Endothelial cell of umbilical vein (primary cell): ENCODE measurements around the gene RARS1. TPM values are rescaled to one million over a fixed set of nuclear protein-coding genes. Genes with fewer than 3 reads are reported as not detected.

Source experiments
- BruUV-seq: library from RNA; stranded (reverse); fragments of 400-500 nt; replicated peaks from 2 replicates; lab custom pipeline; 2021; lab: Mats Ljungman, UMichigan
- CTCF ChIA-PET: fragments of 300-600, 350-600 bp; sonication (Branson Sonifier 250); formaldehyde crosslinking; loops from one replicate; lab custom pipeline; 2021; ENCODE audit warnings: antibody characterized with exemption, inconsistent platforms; lab: Charles Lee
- POLR2A ChIA-PET: fragments of 300-600, 350-600 bp; sonication (Branson Sonifier 250); formaldehyde crosslinking; loops from one replicate; lab custom pipeline; 2021; ENCODE audit warnings: antibody characterized with exemption, inconsistent platforms; lab: Charles Lee
- DNase-seq: peaks from one replicate; pipeline ENCODE4 v3.0.0-alpha.2; 2011; ENCODE audit warnings: low read depth, low spot score
- FAIRE-seq: peaks from 2 replicates; lab custom pipeline; 2011; peaks lifted over from hg19 to GRCh38; lab: Jason Lieb, UNC
- H2AFZ ChIP-seq: 2 replicates; pipeline ENCODE4 v1.6.0; 2012; ENCODE audit warnings: low read depth, low read length, control low read depth, inconsistent platforms
- H3K27ac ChIP-seq: 2 replicates; pipeline ENCODE4 v1.5.1; 2011; ENCODE audit warnings: low read depth, mild to moderate bottlenecking, control low read depth, low read length, moderate library complexity; ENCODE audit not compliant: insufficient read depth
- H3K27me3 ChIP-seq, 2 experiments: 2 replicates each; pipeline versions ENCODE4 v1.6.0 to v1.6.1; 2011; ENCODE audit warnings: low read length in 2 of 2, mixed read lengths in 1 of 2; ENCODE audit not compliant: control insufficient read depth in 2 of 2, insufficient read depth in 2 of 2
- H3K36me3 ChIP-seq, 2 experiments: 2 replicates in 1 of 2; 3 replicates in 1 of 2; pipeline ENCODE4 v1.5.1; 2011; ENCODE audit warnings: low read length in 2 of 2, mild to moderate bottlenecking in 1 of 2, moderate library complexity in 1 of 2; ENCODE audit not compliant: control insufficient read depth in 2 of 2, insufficient read depth in 2 of 2; ENCODE audit errors: extremely low read depth in 1 of 2
- H3K4me1 ChIP-seq: 3 replicates; pipeline ENCODE4 v1.5.1; 2011; ENCODE audit warnings: mild to moderate bottlenecking, low read length; ENCODE audit not compliant: control insufficient read depth, insufficient read depth; ENCODE audit errors: extremely low read depth
- H3K4me2 ChIP-seq: 2 replicates; pipeline ENCODE4 v1.6.1; 2011; ENCODE audit warnings: low read length, control low read depth, mixed read lengths; ENCODE audit not compliant: insufficient read depth
- H3K4me3 ChIP-seq, 3 experiments: fragments of 200-600 bp in 1 of 3; sonication (generic), shearing (Covaris generic) in 1 of 3; replicated peaks in 1 of 3; 2 replicates each; pipeline ENCODE4 v1.5.1; 2011 to 2016; ENCODE audit warnings: control low read depth in 3 of 3, low read length in 3 of 3, mild to moderate bottlenecking in 2 of 3, inconsistent platforms in 1 of 3, low read depth in 1 of 3, moderate library complexity in 1 of 3; ENCODE audit not compliant: insufficient read depth in 1 of 3
- H3K79me2 ChIP-seq: 2 replicates; pipeline ENCODE4 v1.6.0; 2012; ENCODE audit warnings: low read length, inconsistent platforms; ENCODE audit not compliant: control insufficient read depth, insufficient read depth
- H3K9ac ChIP-seq: replicated peaks from 2 replicates; pipeline ENCODE3; 2011; ENCODE audit warnings: low read length, control low read depth; ENCODE audit not compliant: insufficient read depth; ENCODE audit errors: extremely low read depth
- H3K9me1 ChIP-seq: replicated peaks from 3 replicates; pipeline ENCODE4 v1.6.0; 2011; ENCODE audit warnings: mild to moderate bottlenecking, low read length; ENCODE audit not compliant: control insufficient read depth, insufficient read depth; ENCODE audit errors: extremely low read depth
- H3K9me3 ChIP-seq: replicated peaks from 2 replicates; pipeline ENCODE4 v1.5.1; 2012; ENCODE audit warnings: low read length, inconsistent platforms; ENCODE audit not compliant: control insufficient read depth, insufficient read depth
- H4K20me1 ChIP-seq: replicated peaks from 2 replicates; pipeline ENCODE3; 2011; ENCODE audit warnings: mild to moderate bottlenecking, low read length; ENCODE audit not compliant: control insufficient read depth, insufficient read depth; ENCODE audit errors: extremely low read depth
- CTCF ChIP-seq, 2 donors: IDR thresholded peaks; 1 replicate in 1 of 2; 2 replicates in 1 of 2; pipeline ENCODE4 v1.5.1; 2011; ENCODE audit warnings: low read length in 2 of 2, mild to moderate bottlenecking in 2 of 2, moderate library complexity in 2 of 2, control low read depth in 1 of 2, inconsistent platforms in 1 of 2, low read depth in 1 of 2; ENCODE audit not compliant: insufficient read depth in 1 of 2; ENCODE audit errors: extremely low read depth in 1 of 2
- EZH2 ChIP-seq: IDR thresholded peaks from 2 replicates; pipeline ENCODE4 v1.6.1; 2012; ENCODE audit warnings: borderline replicate concordance, low read depth, mild to moderate bottlenecking, moderate library complexity, low read length, inconsistent platforms; ENCODE audit not compliant: severe bottlenecking
- FOS ChIP-seq: IDR thresholded peaks from 2 replicates; pipeline ENCODE4 v1.6.1; 2011; ENCODE audit warnings: mild to moderate bottlenecking, low read length, moderate library complexity, borderline replicate concordance; ENCODE audit not compliant: insufficient read depth
- GATA2 ChIP-seq: IDR thresholded peaks from 2 replicates; pipeline ENCODE4 v1.7.0; 2011; ENCODE audit warnings: low read depth, mild to moderate bottlenecking, moderate library complexity, mixed read lengths, low read length; ENCODE audit not compliant: insufficient read length, insufficient read depth
- JUN ChIP-seq: IDR thresholded peaks from 2 replicates; pipeline ENCODE4 v1.6.1; 2011; ENCODE audit warnings: borderline replicate concordance, low read depth; ENCODE audit not compliant: insufficient read length, insufficient read depth
- MYC ChIP-seq: IDR thresholded peaks from one replicate; pipeline ENCODE4 v1.6.1; 2011; ENCODE audit warnings: mild to moderate bottlenecking, low read depth, low read length
- POLR2A ChIP-seq: IDR thresholded peaks from 2 replicates; pipeline ENCODE4 v1.6.1; 2012; ENCODE audit warnings: low read depth, mild to moderate bottlenecking, control low read depth, low read length
- POLR2AphosphoS5 ChIP-seq: IDR thresholded peaks from 2 replicates; pipeline ENCODE4 v1.6.1; 2012; ENCODE audit warnings: low read depth, mild to moderate bottlenecking, control low read depth, low read length, moderate library complexity; ENCODE audit not compliant: insufficient read depth
- dilution Hi-C: fragments of 300-500 bp; cut with MboI; formaldehyde crosslinking; loops from one replicate; pipeline ENCODE4 v1.15.0; 2019; ENCODE audit warnings: low sequenced_read_pairs; ENCODE audit not compliant: extremely low pct_ligation_motif_present
- intact Hi-C: fragments of 100-400 bp; cut with micrococcal nuclease; formaldehyde crosslinking; loops from one replicate; pipeline ENCODE4 v1.10.0; 2022
- polyA plus RNA-seq, 4 experiments: library from polyadenylated mRNA; depleted of rRNA in 3 of 4; stranded (reverse) in 3 of 4; unstranded in 1 of 4; fragments of >200 nt; gene quantifications; 2 replicates each; pipeline versions ENCODE4 v1.2.1 to v1.2.3, GENCODE V29; 2011 to 2012; ENCODE audit warnings: missing spikeins in 1 of 4
- total RNA-seq: library from RNA; stranded (reverse); gene quantifications from 2 replicates; pipeline ENCODE4 v1.2.3, GENCODE V29; 2021
- TF ChIP-seq, protein P1 (sequence below): IDR thresholded peaks from 2 replicates; pipeline ENCODE4 v1.6.1; 2011; ENCODE audit not compliant: insufficient read depth, insufficient read length

Gene RARS1
- total and polyA plus RNA-seq, 2 donors (not counting 3 experiments of a cell fraction or from before 2014, with no cell fraction given) = 28.0 to 104 TPM

DNA sequence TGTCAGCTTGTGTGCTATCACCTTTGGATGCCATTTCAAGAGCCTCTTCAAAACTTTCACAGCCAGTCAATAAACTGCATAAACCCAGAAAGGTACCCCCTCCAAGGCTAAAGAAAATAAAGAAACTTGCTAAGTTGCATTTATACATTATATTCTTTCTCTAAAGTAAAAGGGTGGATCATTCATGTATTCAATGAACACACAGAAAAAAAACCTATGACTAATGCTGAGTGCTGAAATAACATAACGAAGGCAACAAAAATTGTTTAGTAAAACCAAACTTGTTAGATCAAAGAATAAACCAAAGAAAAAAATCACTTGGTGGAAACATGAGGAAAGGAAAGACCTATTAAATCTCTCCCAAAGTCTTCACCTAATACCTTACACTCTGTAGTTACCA lies 77.7 kb downstream of the RARS1 start:
- H3K27ac ChIP-seq = no peak overlapping the region
- peaks cover 2 to 19% of the 10 kb centered on the region in 2 experiments for H3K36me3 ChIP-seq
- POLR2A ChIA-PET = no interaction called here
- no peaks in the 10 kb centered on the region for H3K27me3 ChIP-seq
- TF ChIP-seq FOS (no peak), MYC (no peak), POLR2A (no peak), POLR2AphosphoS5 (no peak), CTCF (IDR thresholded peaks at IDR 0.05; ENCODE audit: extremely low read depth in 1 of 2, insufficient read depth in 1 of 2, low read depth in 1 of 2, low read length in 2 of 2) (no peak), GATA2 (no peak), JUN (no peak), EZH2 (no peak)
- TF ChIP-seq, protein P1, sequence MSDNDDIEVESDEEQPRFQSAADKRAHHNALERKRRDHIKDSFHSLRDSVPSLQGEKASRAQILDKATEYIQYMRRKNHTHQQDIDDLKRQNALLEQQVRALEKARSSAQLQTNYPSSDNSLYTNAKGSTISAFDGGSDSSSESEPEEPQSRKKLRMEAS = no peak
- peaks cover 16% of the 10 kb centered on the region for H4K20me1 ChIP-seq
- no TSS peak for BruUV-seq
- DNase-seq (no peak), FAIRE-seq (no peak)
- CTCF ChIA-PET = no interaction called here
- H3K9me1 ChIP-seq = no peaks in the 10 kb centered on the region
- H3K4me3 ChIP-seq = no peak overlapping the region
- dilution Hi-C loops = no loop called here
- H3K4me1 ChIP-seq = no peaks in the 10 kb centered on the region
- no peak overlapping the region for H3K4me2 ChIP-seq
- H3K79me2 ChIP-seq = peaks cover 64% of the 10 kb centered on the region
- no peak overlapping the region for H2AFZ ChIP-seq
- H3K9ac ChIP-seq = no peak overlapping the region
- no peaks in the 10 kb centered on the region for H3K9me3 ChIP-seq
- intact Hi-C loops = loop anchor here (5.0 kb wide), 1 partner anchor 77 kb away; the partner anchor contains the start of gene RARS1
